Neural cell (in vitro differentiated cells): ENCODE measurements around the gene KIF5C. TPM values are rescaled to one million over a fixed set of nuclear protein-coding genes. Genes with fewer than 3 reads are reported as not detected.

ENCODE experiments used
- H2AFZ ChIP-seq: fragments of 200-600, 300-800 bp; sonication (generic), shearing (Covaris generic); 2 replicates; pipeline ENCODE4 v1.6.0; 2014; ENCODE audit warnings: low read depth, mild to moderate bottlenecking, antibody characterized with exemption, low read length, moderate library complexity
- H3F3A ChIP-seq: fragments of 200-600 bp; shearing (Covaris generic); 2 replicates; pipeline ENCODE4 v1.6.1; 2016; ENCODE audit warnings: mild to moderate bottlenecking, moderate library complexity, mixed read lengths, antibody characterized with exemption, low read length; ENCODE audit not compliant: insufficient read depth, poor library complexity, severe bottlenecking
- H3K27ac ChIP-seq: fragments of 200-600, 300-800 bp; sonication (generic), shearing (Covaris generic); 2 replicates; pipeline ENCODE4 v1.5.1; 2014; ENCODE audit warnings: mild to moderate bottlenecking, low read length, moderate library complexity
- H3K27me3 ChIP-seq: fragments of 300-800, 200-600 bp; sonication (generic), shearing (Covaris generic); 2 replicates; pipeline ENCODE4 v1.6.0; 2014; ENCODE audit warnings: mild to moderate bottlenecking, low read depth, low read length, moderate library complexity; ENCODE audit not compliant: insufficient read depth
- H3K36me3 ChIP-seq: fragments of 300-800, 200-600 bp; sonication (generic), shearing (Covaris generic); 2 replicates; pipeline ENCODE4 v1.5.1; 2014; ENCODE audit warnings: mild to moderate bottlenecking, antibody characterized with exemption, low read length, moderate library complexity; ENCODE audit not compliant: insufficient read depth
- H3K4me2 ChIP-seq: fragments of 300-800, 200-600 bp; sonication (generic), shearing (Covaris generic); 2 replicates; pipeline ENCODE4 v1.6.0; 2014; ENCODE audit warnings: mild to moderate bottlenecking, low read length
- H3K4me3 ChIP-seq: fragments of 300-800, 200-600 bp; sonication (generic), shearing (Covaris generic); 2 replicates; pipeline ENCODE4 v1.5.1; 2014; ENCODE audit warnings: mild to moderate bottlenecking, low read length, moderate library complexity
- H3K79me2 ChIP-seq: fragments of 200-600 bp; shearing (Covaris generic); replicated peaks from 2 replicates; pipeline ENCODE4 v1.6.0; 2014; ENCODE audit warnings: mild to moderate bottlenecking, low read length, moderate library complexity; ENCODE audit not compliant: insufficient read depth
- H3K9ac ChIP-seq: fragments of 300-800, 200-600 bp; sonication (generic), shearing (Covaris generic); 2 replicates; pipeline ENCODE4 v1.6.1; 2016; ENCODE audit warnings: mild to moderate bottlenecking, low read length, mixed read lengths
- H3K9me2 ChIP-seq: fragments of 200-600 bp; shearing (Covaris generic); 2 replicates; pipeline ENCODE4 v1.6.1; 2016; ENCODE audit warnings: mild to moderate bottlenecking, low read length, mixed read lengths; ENCODE audit not compliant: insufficient read depth
- H3K9me3 ChIP-seq: fragments of 200-600, 300-800 bp; sonication (generic), shearing (Covaris generic); 2 replicates; pipeline ENCODE4 v1.6.1; 2016; ENCODE audit warnings: mild to moderate bottlenecking, mixed run types, low read length, moderate library complexity, mixed read lengths
- H4K20me1 ChIP-seq: fragments of 200-600 bp; shearing (Covaris generic); 2 replicates; pipeline ENCODE4 v1.6.1; 2016; ENCODE audit warnings: mild to moderate bottlenecking, mixed run types; ENCODE audit not compliant: insufficient read depth
- EP300 ChIP-seq: fragments of 450-650 bp; conservative IDR thresholded peaks from 2 replicates; pipeline ENCODE4 v1.6.1; 2014; ENCODE audit warnings: antibody characterized with exemption, mild to moderate bottlenecking, moderate library complexity; ENCODE audit not compliant: poor library complexity, severe bottlenecking
- EZH2 ChIP-seq: fragments of 200-600, 300-800 bp; shearing (Covaris generic), sonication (generic); IDR thresholded peaks from 2 replicates; pipeline ENCODE4 v1.6.1; 2014; ENCODE audit warnings: antibody characterized with exemption, low read length, borderline replicate concordance, mild to moderate bottlenecking; ENCODE audit not compliant: insufficient read depth, poor library complexity, severe bottlenecking
- MXI1 ChIP-seq: fragments of 450-650 bp; conservative IDR thresholded peaks from 2 replicates; pipeline ENCODE4 v1.6.1; 2014; ENCODE audit warnings: antibody characterized with exemption, mild to moderate bottlenecking; ENCODE audit not compliant: poor library complexity, severe bottlenecking
- POLR2AphosphoS5 ChIP-seq: IDR thresholded peaks from 2 replicates; pipeline ENCODE4 v1.6.1; 2012
- RAD21 ChIP-seq: fragments of 450-650 bp; conservative IDR thresholded peaks from 2 replicates; pipeline ENCODE4 v1.6.1; 2014; ENCODE audit warnings: antibody characterized with exemption, mild to moderate bottlenecking, moderate library complexity
- SMC3 ChIP-seq: fragments of 450-650 bp; conservative IDR thresholded peaks from 2 replicates; pipeline ENCODE4 v1.6.1; 2014; ENCODE audit warnings: antibody characterized with exemption, mild to moderate bottlenecking, moderate library complexity; ENCODE audit not compliant: poor library complexity
- TAF1 ChIP-seq: IDR thresholded peaks from 2 replicates; pipeline ENCODE4 v1.6.1; 2012; ENCODE audit warnings: low read depth
- polyA plus RNA-seq: library from polyadenylated mRNA; depleted of rRNA; stranded (reverse); fragments of >200 nt; gene quantifications from 2 replicates; pipeline ENCODE4 v1.2.3, GENCODE V29; 2014
- TF ChIP-seq, protein P1 (sequence below): IDR thresholded peaks from 2 replicates; pipeline ENCODE4 v1.6.1; 2012; ENCODE audit warnings: borderline replicate concordance
- TF ChIP-seq, protein P2 (sequence below): fragments of 450-650 bp; IDR thresholded peaks from 2 replicates; pipeline ENCODE4 v1.5.1; 2014; ENCODE audit warnings: antibody characterized with exemption, mild to moderate bottlenecking, moderate library complexity; ENCODE audit not compliant: poor library complexity, severe bottlenecking

KIF5C gene
- polyA plus RNA-seq, 1 donor from 2014 or later = 527 TPM

DNA sequence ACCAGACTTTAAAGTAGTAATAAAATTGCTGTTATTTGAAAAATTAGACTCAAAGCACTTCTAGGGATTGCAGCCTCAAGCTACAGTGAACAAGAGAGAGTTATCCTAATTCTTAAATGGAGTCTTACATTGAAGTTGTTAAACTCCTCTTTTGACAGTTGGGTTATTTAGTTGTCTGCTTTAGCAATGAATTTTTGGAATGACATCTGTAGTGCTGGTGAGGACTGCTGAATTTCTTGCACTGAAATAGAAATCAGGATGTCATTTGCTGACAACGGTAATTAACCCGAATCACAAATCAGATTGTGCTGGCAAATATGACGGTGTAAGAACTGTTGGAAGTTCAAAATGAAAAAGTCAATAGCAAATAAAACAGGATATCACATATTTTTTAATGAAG, 85.5 kb downstream of the KIF5C start:
- Histone ChIP-seq H3K27me3 (no peaks in the 10 kb centered on the region), H3K4me2 (no peak overlapping the region), H3K9ac (no peak overlapping the region), H3K79me2 (no peaks in the 10 kb centered on the region), H3K9me3 (no peaks in the 10 kb centered on the region), H3K36me3 (peaks cover 8% of the 10 kb centered on the region), H3F3A (no peaks in the 10 kb centered on the region), H3K4me3 (no peak overlapping the region), H3K9me2 (no peaks in the 10 kb centered on the region), H2AFZ (no peak overlapping the region), H4K20me1 (no peaks in the 10 kb centered on the region), H3K27ac (no peak overlapping the region)
- TF ChIP-seq SMC3 = no peak
- no peak for TF ChIP-seq RAD21
- no peak for TF ChIP-seq EP300

GRCh38 chr2:148963461-148963860, 88.4 kb downstream of the KIF5C start:
- Histone ChIP-seq H3K9me3 (no peaks in the 10 kb centered on the region), H3K79me2 (no peaks in the 10 kb centered on the region), H3K4me3 (no peak overlapping the region), H3K27me3 (no peaks in the 10 kb centered on the region), H3K36me3 (peaks cover 4% of the 10 kb centered on the region), H3K4me2 (no peak overlapping the region), H2AFZ (no peak overlapping the region), H3F3A (no peaks in the 10 kb centered on the region), H3K9me2 (no peaks in the 10 kb centered on the region), H3K27ac (no peak overlapping the region), H3K9ac (no peak overlapping the region), H4K20me1 (no peaks in the 10 kb centered on the region)
- TF ChIP-seq MXI1 (no peak), SMC3 (no peak), RAD21 (no peak), TAF1 (no peak), POLR2AphosphoS5 (no peak), EZH2 (no peak), EP300 (no peak)
- TF ChIP-seq, protein P1, sequence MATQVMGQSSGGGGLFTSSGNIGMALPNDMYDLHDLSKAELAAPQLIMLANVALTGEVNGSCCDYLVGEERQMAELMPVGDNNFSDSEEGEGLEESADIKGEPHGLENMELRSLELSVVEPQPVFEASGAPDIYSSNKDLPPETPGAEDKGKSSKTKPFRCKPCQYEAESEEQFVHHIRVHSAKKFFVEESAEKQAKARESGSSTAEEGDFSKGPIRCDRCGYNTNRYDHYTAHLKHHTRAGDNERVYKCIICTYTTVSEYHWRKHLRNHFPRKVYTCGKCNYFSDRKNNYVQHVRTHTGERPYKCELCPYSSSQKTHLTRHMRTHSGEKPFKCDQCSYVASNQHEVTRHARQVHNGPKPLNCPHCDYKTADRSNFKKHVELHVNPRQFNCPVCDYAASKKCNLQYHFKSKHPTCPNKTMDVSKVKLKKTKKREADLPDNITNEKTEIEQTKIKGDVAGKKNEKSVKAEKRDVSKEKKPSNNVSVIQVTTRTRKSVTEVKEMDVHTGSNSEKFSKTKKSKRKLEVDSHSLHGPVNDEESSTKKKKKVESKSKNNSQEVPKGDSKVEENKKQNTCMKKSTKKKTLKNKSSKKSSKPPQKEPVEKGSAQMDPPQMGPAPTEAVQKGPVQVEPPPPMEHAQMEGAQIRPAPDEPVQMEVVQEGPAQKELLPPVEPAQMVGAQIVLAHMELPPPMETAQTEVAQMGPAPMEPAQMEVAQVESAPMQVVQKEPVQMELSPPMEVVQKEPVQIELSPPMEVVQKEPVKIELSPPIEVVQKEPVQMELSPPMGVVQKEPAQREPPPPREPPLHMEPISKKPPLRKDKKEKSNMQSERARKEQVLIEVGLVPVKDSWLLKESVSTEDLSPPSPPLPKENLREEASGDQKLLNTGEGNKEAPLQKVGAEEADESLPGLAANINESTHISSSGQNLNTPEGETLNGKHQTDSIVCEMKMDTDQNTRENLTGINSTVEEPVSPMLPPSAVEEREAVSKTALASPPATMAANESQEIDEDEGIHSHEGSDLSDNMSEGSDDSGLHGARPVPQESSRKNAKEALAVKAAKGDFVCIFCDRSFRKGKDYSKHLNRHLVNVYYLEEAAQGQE = no peak
- TF ChIP-seq, protein P2, sequence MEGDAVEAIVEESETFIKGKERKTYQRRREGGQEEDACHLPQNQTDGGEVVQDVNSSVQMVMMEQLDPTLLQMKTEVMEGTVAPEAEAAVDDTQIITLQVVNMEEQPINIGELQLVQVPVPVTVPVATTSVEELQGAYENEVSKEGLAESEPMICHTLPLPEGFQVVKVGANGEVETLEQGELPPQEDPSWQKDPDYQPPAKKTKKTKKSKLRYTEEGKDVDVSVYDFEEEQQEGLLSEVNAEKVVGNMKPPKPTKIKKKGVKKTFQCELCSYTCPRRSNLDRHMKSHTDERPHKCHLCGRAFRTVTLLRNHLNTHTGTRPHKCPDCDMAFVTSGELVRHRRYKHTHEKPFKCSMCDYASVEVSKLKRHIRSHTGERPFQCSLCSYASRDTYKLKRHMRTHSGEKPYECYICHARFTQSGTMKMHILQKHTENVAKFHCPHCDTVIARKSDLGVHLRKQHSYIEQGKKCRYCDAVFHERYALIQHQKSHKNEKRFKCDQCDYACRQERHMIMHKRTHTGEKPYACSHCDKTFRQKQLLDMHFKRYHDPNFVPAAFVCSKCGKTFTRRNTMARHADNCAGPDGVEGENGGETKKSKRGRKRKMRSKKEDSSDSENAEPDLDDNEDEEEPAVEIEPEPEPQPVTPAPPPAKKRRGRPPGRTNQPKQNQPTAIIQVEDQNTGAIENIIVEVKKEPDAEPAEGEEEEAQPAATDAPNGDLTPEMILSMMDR = no peak
